SK-N-SH (cell line): ENCODE results near the gene MUC2. TPM values are rescaled to one million over a fixed set of nuclear protein-coding genes. Genes with fewer than 3 reads are reported as not detected.

Experiments used
- CTCF ChIA-PET: fragments of 300-600, 350-600 bp; formaldehyde crosslinking; extraction: SDS; loops from one replicate; lab custom pipeline; 2021; lab: Yijun Ruan, JAX
- POLR2A ChIA-PET: fragments of 350-600 bp; sonication (Branson Sonifier 250); formaldehyde crosslinking; extraction: SDS; loops from one replicate; lab custom pipeline; 2020; ENCODE audit warnings: antibody characterized with exemption, inconsistent platforms; lab: Yijun Ruan, JAX
- DNase-seq: peaks from one replicate; pipeline ENCODE4 v3.0.0; 2012
- H2AFZ ChIP-seq: fragments of 200-600 bp; sonication (generic); 2 replicates; pipeline ENCODE4 v1.8.1; 2016; ENCODE audit warnings: antibody characterized with exemption, mild to moderate bottlenecking, low read depth
- H3F3A ChIP-seq: fragments of 200-600 bp; sonication (generic); replicated peaks from 2 replicates; pipeline ENCODE3; 2016; ENCODE audit warnings: antibody characterized with exemption, mild to moderate bottlenecking; ENCODE audit not compliant: insufficient read depth
- H3K27ac ChIP-seq, 2 experiments: fragments of 200-500 bp in 1 of 2; fragments of 200-600 bp in 1 of 2; sonication (Bioruptor generic) in 1 of 2; sonication (generic), shearing (Covaris generic) in 1 of 2; 2 replicates each; pipeline versions ENCODE4 v1.5.1 to v1.6.1; 2014 to 2016; ENCODE audit warnings: low read depth in 2 of 2, inconsistent platforms in 1 of 2, low read length in 1 of 2, mild to moderate bottlenecking in 1 of 2, mixed read lengths in 1 of 2
- H3K27me3 ChIP-seq: fragments of 200-600 bp; sonication (generic), shearing (Covaris generic); 2 replicates; pipeline ENCODE4 v1.6.1; 2016; ENCODE audit warnings: mixed run types; ENCODE audit not compliant: insufficient read depth
- H3K36me3 ChIP-seq, 2 experiments: fragments of 200-500 bp in 1 of 2; fragments of 200-600 bp in 1 of 2; sonication (Bioruptor generic) in 1 of 2; sonication (generic) in 1 of 2; replicated peaks in 1 of 2; 2 replicates each; pipeline versions ENCODE3 to v1.5.1; 2014 to 2016; ENCODE audit warnings: low read length in 1 of 2, mild to moderate bottlenecking in 1 of 2; ENCODE audit not compliant: insufficient read depth in 2 of 2, control insufficient read depth in 1 of 2
- H3K4me1 ChIP-seq, 2 experiments: fragments of 200-500 bp in 1 of 2; fragments of 200-600 bp in 1 of 2; sonication (Bioruptor generic) in 1 of 2; sonication (generic), shearing (Covaris generic) in 1 of 2; 2 replicates each; pipeline versions ENCODE4 v1.5.1 to v1.6.1; 2014 to 2016; ENCODE audit warnings: low read depth in 1 of 2, low read length in 1 of 2, mixed run types in 1 of 2; ENCODE audit not compliant: insufficient read depth in 2 of 2, control insufficient read depth in 1 of 2
- H3K4me2 ChIP-seq: fragments of 200-600 bp; sonication (generic), shearing (Covaris generic); 2 replicates; pipeline ENCODE4 v1.6.1; 2017; ENCODE audit warnings: mixed run types
- H3K4me3 ChIP-seq, 2 experiments: fragments of 200-500 bp in 1 of 2; fragments of 200-600 bp in 1 of 2; sonication (Bioruptor generic) in 1 of 2; sonication (generic), shearing (Covaris generic) in 1 of 2; 2 replicates each; pipeline versions ENCODE4 v1.5.1 to v1.8.1; 2014 to 2016; ENCODE audit warnings: low read depth in 2 of 2, inconsistent platforms in 1 of 2, low read length in 1 of 2, mild to moderate bottlenecking in 1 of 2, mixed read lengths in 1 of 2, moderate library complexity in 1 of 2
- H3K79me2 ChIP-seq: fragments of 200-600 bp; sonication (generic); 2 replicates; pipeline ENCODE4 v1.8.1; 2017; ENCODE audit warnings: mild to moderate bottlenecking; ENCODE audit not compliant: insufficient read depth
- H3K9ac ChIP-seq: fragments of 200-600 bp; sonication (generic); 2 replicates; pipeline ENCODE4 v1.6.1; 2017; ENCODE audit warnings: mixed run types
- H3K9me2 ChIP-seq: fragments of 200-600 bp; sonication (generic); 2 replicates; pipeline ENCODE4 v1.6.1; 2017; ENCODE audit warnings: mixed run types
- H3K9me3 ChIP-seq: fragments of 200-600 bp; sonication (generic); 2 replicates; pipeline ENCODE4 v1.6.1; 2017; ENCODE audit warnings: mixed run types, mild to moderate bottlenecking, moderate library complexity
- H4K20me1 ChIP-seq: fragments of 200-600 bp; sonication (generic); 2 replicates; pipeline ENCODE4 v1.6.1; 2017; ENCODE audit warnings: mild to moderate bottlenecking, mixed run types; ENCODE audit not compliant: insufficient read depth
- CHD2 ChIP-seq: fragments of 150-350 bp; IDR thresholded peaks from 2 replicates; pipeline ENCODE4 v1.6.1; 2018; ENCODE audit warnings: low read length; ENCODE audit not compliant: partially characterized antibody
- CTCF ChIP-seq: fragments of 200-600 bp; sonication (generic); IDR thresholded peaks from 2 replicates; pipeline ENCODE4 v1.6.1; 2017; ENCODE audit warnings: antibody characterized with exemption, mild to moderate bottlenecking, moderate library complexity
- ELF1 ChIP-seq: IDR thresholded peaks from 2 replicates; pipeline ENCODE4 v1.4.0; 2012
- EP300 ChIP-seq, 2 experiments: IDR thresholded peaks; 2 replicates each; pipeline versions ENCODE4 v1.4.0 to v1.6.1; 2012; ENCODE audit warnings: borderline replicate concordance in 1 of 2, low read depth in 1 of 2, low read length in 1 of 2
- FOXM1 ChIP-seq: IDR thresholded peaks from 2 replicates; pipeline ENCODE4 v1.4.0; 2012; ENCODE audit warnings: low read depth, mild to moderate bottlenecking
- MAX ChIP-seq: IDR thresholded peaks from 2 replicates; pipeline ENCODE4 v1.4.0; 2012; ENCODE audit warnings: low read depth
- MEF2A ChIP-seq: IDR thresholded peaks from 2 replicates; pipeline ENCODE4 v1.4.0; 2012; ENCODE audit warnings: low read depth, borderline replicate concordance
- MXI1 ChIP-seq: IDR thresholded peaks from 2 replicates; pipeline ENCODE4 v1.6.1; 2012; ENCODE audit warnings: mild to moderate bottlenecking, low read depth, low read length, improper control_type of control experiment
- NRF1 ChIP-seq: IDR thresholded peaks from 2 replicates; pipeline ENCODE4 v1.6.1; 2012; ENCODE audit warnings: low read depth, mild to moderate bottlenecking, low read length
- PBX3 ChIP-seq: IDR thresholded peaks from 2 replicates; pipeline ENCODE4; 2012
- POLR2AphosphoS5 ChIP-seq: IDR thresholded peaks from 2 replicates; pipeline ENCODE4 v1.6.1; 2012; ENCODE audit warnings: low read depth, low read length
- RCOR1 ChIP-seq: fragments of 150-350 bp; IDR thresholded peaks from 2 replicates; pipeline ENCODE4 v1.6.1; 2017; ENCODE audit warnings: antibody characterized with exemption, low read length
- RFX5 ChIP-seq: IDR thresholded peaks from 2 replicates; pipeline ENCODE4 v1.6.1; 2012; ENCODE audit warnings: mild to moderate bottlenecking, improper control_type of control experiment, low read length
- SIN3A ChIP-seq: IDR thresholded peaks from 2 replicates; pipeline ENCODE4 v1.6.1; 2012; ENCODE audit warnings: low read depth, mild to moderate bottlenecking, low read length, moderate library complexity, borderline replicate concordance
- SMC3 ChIP-seq: IDR thresholded peaks from 2 replicates; pipeline ENCODE4 v1.6.1; 2012; ENCODE audit warnings: low read depth, low read length, improper control_type of control experiment
- TAF1 ChIP-seq: IDR thresholded peaks from 2 replicates; pipeline ENCODE4 v1.6.1; 2012; ENCODE audit warnings: low read depth, mild to moderate bottlenecking, low read length, moderate library complexity, borderline replicate concordance
- TCF12 ChIP-seq: IDR thresholded peaks from 2 replicates; pipeline ENCODE4 v1.4.0; 2012
- USF2 ChIP-seq: fragments of 150-350 bp; IDR thresholded peaks from 2 replicates; pipeline ENCODE4 v1.6.1; 2017; ENCODE audit warnings: antibody characterized with exemption, low read length, low read depth, borderline replicate concordance
- YY1 ChIP-seq: IDR thresholded peaks from 2 replicates; pipeline ENCODE4 v1.4.0; 2012; ENCODE audit warnings: low read depth, mild to moderate bottlenecking
- WGBS: methylation state at CpG from one replicate; pipeline ENCODE4 v1.1.6; 2017; ENCODE audit warnings: low lambda C conversion rate; 5-methylcytosine and 5-hydroxymethylcytosine counted together
- polyA plus RNA-seq, 3 experiments: library from polyadenylated mRNA; depleted of rRNA; stranded (reverse); fragments of >200 nt; gene quantifications; 2 replicates each; pipeline ENCODE4 v1.2.3, GENCODE V29; 2012

MUC2 gene
- polyA plus RNA-seq, 1 of the 3 experiments (the other 2 are of a cell fraction): not detected

- Histone ChIP-seq H3K4me2 (no peak overlapping the region), H2AFZ (no peak overlapping the region), H3K9me3 (no peaks in the 10 kb centered on the region), H3K27me3 (no peaks in the 10 kb centered on the region; the same call in 1 of the 2 replicates), H3K27ac (no peak overlapping the region), H3K4me3 (no peak overlapping the region), H3K36me3 (no peaks in the 10 kb centered on the region), H3K79me2 (no peaks in the 10 kb centered on the region), H3F3A (no peaks in the 10 kb centered on the region), H3K9me2 (no peaks in the 10 kb centered on the region), H3K4me1 (no peaks in the 10 kb centered on the region), H3K9ac (no peak overlapping the region), H4K20me1 (no peaks in the 10 kb centered on the region)
- no peak for TF ChIP-seq MAX
- no peak for TF ChIP-seq POLR2AphosphoS5
- TF ChIP-seq MXI1: no peak
- TF ChIP-seq TAF1: no peak
- no peak for TF ChIP-seq TCF12
- TF ChIP-seq SMC3: no peak
- TF ChIP-seq YY1: no peak
- no peak for TF ChIP-seq EP300 (IDR thresholded peaks at IDR 0.05; ENCODE audit: borderline replicate concordance in 1 of 2, low read depth in 1 of 2, low read length in 1 of 2)
- TF ChIP-seq CHD2: no peak
- TF ChIP-seq RFX5: no peak
- TF ChIP-seq SIN3A: no peak
- TF ChIP-seq PBX3: no peak
- no peak for TF ChIP-seq CTCF
- TF ChIP-seq USF2: no peak
- TF ChIP-seq FOXM1: no peak
- TF ChIP-seq NRF1: no peak
- no peak for TF ChIP-seq RCOR1
- no peak for TF ChIP-seq MEF2A
- no peak for TF ChIP-seq ELF1
- WGBS: 45% methylated on average over 15 of the region's 33 CpGs
- ChIA-PET POLR2A (interaction anchor here (0.6 kb wide), 1 partner anchor 279 kb away, joined by 4 read pairs; no protein-coding TSS in a partner anchor), CTCF (interaction anchor here (1.2 kb wide), 1 partner anchor 158 kb away, joined by 4 read pairs; no protein-coding TSS in a partner anchor)
- no peak for DNase-seq
Measured at GRCh38 chr11:1082728-1083620, 8.3 kb downstream of the MUC2 start.
